Measurements from ENCODE around the gene TATDN3.
"Not testable (repeated sequence)": the region's sequence is repeated elsewhere in the genome, so short reads cannot be mapped to it uniquely, and the experiment has no call there.

Gene TATDN3

GRCh38 chr1:212777151-212777550, 14.5 kb upstream of the TATDN3 start:
- no peak for DNase-seq

GRCh38 chr1:212779086-212779485, 12.6 kb upstream of the TATDN3 start:
- DNase-seq: not testable (repeated sequence)

GRCh38 chr1:212780759-212781158, 10.9 kb upstream of the TATDN3 start:
- DNase-seq: no peak

GRCh38 chr1:212781225-212781624, 10.5 kb upstream of the TATDN3 start:
- DNase-seq: no peak

GRCh38 chr1:212782422-212783154, 9.1 kb upstream of the TATDN3 start:
- DNase-seq: no peak

- no peak for DNase-seq
These were observed 7.7 kb upstream of the TATDN3 start for GRCh38 chr1:212783976-212784375.

GRCh38 chr1:212785871-212786270, 5.8 kb upstream of the TATDN3 start:
- DNase-seq: no peak

- DNase-seq: no peak
These were observed 426 bp upstream of the TATDN3 start for GRCh38 chr1:212791261-212791675.

- no peak for DNase-seq
These were observed 758 bp downstream of the TATDN3 start for GRCh38 chr1:212792396-212792908.

GRCh38 chr1:212794561-212795014, 2.9 kb downstream of the TATDN3 start:
- no peak for DNase-seq

- no peak for DNase-seq
These were observed 6.0 kb downstream of the TATDN3 start for GRCh38 chr1:212797681-212798080.

- DNase-seq: no peak
These were observed 14.1 kb downstream of the TATDN3 start for GRCh38 chr1:212805767-212806166.

- DNase-seq: no peak
These were observed 23.0 kb downstream of the TATDN3 start for GRCh38 chr1:212814537-212815334.

- DNase-seq: no peak
These were observed 25.0 kb downstream of the TATDN3 start for GRCh38 chr1:212816567-212817278.

- no peak for DNase-seq
These were observed 28.0 kb downstream of the TATDN3 start for GRCh38 chr1:212819726-212820125.

GRCh38 chr1:212820969-212821368, 29.3 kb downstream of the TATDN3 start:
- DNase-seq: no peak

- no peak for DNase-seq
These were observed 31.3 kb downstream of the TATDN3 start for GRCh38 chr1:212822956-212823355.

- DNase-seq: no peak
These were observed 32.5 kb downstream of the TATDN3 start for GRCh38 chr1:212824201-212824600.

- no peak for DNase-seq
These were observed 34.2 kb downstream of the TATDN3 start for GRCh38 chr1:212825798-212826452.

GRCh38 chr1:212827171-212827776, 35.6 kb downstream of the TATDN3 start:
- no peak for DNase-seq

- DNase-seq: no peak
These were observed 36.2 kb downstream of the TATDN3 start for GRCh38 chr1:212827831-212828278.

GRCh38 chr1:212828395-212828794, 36.7 kb downstream of the TATDN3 start:
- DNase-seq: no peak
